GM12878 (cell line): ENCODE measurements around the gene PDZK1IP1.

Experiments
- HDGF ChIP-seq: fragments of 450-650 bp; IDR thresholded peaks from 2 replicates; pipeline ENCODE4 v1.6.1; 2016; ENCODE audit warnings: antibody characterized with exemption
- JUNB ChIP-seq: IDR thresholded peaks from 2 replicates; pipeline ENCODE4 v1.6.1; 2016; ENCODE audit warnings: antibody characterized with exemption, mild to moderate bottlenecking
- TF ChIP-seq, protein P1 (sequence below), 3 experiments: IDR thresholded peaks in 2 of 3; conservative IDR thresholded peaks in 1 of 3; 2 replicates each; pipeline ENCODE4 v1.5.1; 2011; ENCODE audit warnings: low read depth in 3 of 3, low read length in 3 of 3, mild to moderate bottlenecking in 3 of 3, control low read depth in 2 of 3, moderate library complexity in 2 of 3, inconsistent platforms in 1 of 3, mixed read lengths in 1 of 3; ENCODE audit not compliant: control insufficient read depth in 2 of 3, insufficient read depth in 1 of 3; ENCODE audit errors: extremely low read depth in 1 of 3

DNA sequence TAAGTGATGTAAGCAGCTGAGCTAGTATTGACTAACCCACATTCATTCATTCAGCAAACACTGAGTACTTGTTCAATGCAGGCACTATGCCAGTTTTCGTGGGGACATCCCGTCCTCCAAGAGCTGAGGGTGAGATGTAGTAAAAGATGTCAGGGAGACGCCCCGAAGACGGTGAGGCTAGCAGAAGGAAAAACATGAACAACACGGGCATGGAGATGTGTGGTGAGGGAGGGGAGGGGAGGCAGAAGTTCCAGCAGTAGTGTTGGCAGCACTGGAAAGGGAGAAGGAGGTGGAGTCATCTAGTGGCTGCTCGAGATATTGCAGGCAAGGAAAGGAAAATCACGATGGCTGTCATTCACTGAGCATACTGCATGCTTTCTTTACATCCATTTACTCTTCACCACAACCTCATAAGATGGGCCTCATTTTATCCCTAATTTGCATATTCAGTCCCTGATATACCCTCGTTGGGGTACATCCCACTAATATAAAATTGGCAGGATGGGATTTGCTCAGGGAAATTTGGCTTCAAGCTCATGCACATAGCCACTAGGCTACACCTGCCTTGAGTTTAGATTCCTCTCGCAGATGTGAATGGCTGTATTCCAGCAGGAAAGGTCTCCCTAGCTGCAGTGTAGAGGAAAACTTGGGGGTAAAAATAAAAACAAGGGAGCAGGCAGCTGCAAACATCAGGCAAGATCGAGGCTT is 14.5 kb downstream of the PDZK1IP1 start:
- TF ChIP-seq HDGF (no peak), JUNB (no peak)
- TF ChIP-seq, protein P1, sequence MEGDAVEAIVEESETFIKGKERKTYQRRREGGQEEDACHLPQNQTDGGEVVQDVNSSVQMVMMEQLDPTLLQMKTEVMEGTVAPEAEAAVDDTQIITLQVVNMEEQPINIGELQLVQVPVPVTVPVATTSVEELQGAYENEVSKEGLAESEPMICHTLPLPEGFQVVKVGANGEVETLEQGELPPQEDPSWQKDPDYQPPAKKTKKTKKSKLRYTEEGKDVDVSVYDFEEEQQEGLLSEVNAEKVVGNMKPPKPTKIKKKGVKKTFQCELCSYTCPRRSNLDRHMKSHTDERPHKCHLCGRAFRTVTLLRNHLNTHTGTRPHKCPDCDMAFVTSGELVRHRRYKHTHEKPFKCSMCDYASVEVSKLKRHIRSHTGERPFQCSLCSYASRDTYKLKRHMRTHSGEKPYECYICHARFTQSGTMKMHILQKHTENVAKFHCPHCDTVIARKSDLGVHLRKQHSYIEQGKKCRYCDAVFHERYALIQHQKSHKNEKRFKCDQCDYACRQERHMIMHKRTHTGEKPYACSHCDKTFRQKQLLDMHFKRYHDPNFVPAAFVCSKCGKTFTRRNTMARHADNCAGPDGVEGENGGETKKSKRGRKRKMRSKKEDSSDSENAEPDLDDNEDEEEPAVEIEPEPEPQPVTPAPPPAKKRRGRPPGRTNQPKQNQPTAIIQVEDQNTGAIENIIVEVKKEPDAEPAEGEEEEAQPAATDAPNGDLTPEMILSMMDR (IDR thresholded peaks at IDR 0.05 in 2 of 3, conservative IDR thresholded peaks at IDR 0.05 in 1 of 3; ENCODE audit: control insufficient read depth in 2 of 3, extremely low read depth in 1 of 3, insufficient read depth in 1 of 3, low read depth in 3 of 3, low read length in 3 of 3), result peak; percentile 92 to 98 (median 98); a peak in 5 of 6 replicates
